ENCODE measurements around the gene SLCO2A1.

SLCO2A1 gene

DNA sequence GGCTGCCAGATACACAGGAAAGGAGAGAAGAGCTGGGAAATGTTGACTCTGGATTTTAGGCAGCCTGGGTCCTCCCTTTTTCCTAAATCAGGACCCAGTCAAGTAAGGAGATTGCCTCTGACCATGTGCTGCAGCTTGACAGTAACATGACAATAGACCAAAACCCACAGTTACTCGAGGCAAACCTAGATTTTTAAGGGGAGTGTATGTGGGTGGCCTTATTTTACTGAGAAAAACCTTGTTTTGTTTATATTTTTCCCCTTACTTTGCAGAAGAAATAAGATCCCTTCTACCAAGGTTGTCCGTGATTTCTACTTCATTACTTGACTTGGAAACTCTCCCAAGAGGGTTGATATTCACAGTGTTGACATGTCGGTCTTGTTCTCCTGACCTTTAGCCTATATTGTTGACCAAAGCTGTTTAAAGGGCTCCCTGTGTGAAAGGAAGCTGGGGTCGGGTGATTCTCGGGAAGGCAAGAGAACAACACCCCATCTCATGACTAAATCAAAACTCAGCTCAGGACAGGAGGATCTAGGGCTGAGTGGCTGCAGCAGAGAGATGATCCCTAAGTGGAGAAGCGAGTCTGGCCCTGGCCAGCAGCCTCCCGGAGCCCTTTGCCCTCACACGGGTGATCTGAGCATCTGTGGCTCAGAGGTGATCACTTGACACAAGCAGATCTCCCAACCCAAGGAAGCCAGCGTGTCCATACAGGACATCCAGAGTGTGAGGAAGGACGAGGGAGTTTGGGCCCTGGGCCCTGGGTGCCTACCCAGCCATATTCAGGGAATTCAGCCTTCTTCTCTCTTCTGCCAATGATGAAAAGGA is 31.0 kb upstream of the SLCO2A1 start:
- DNase-seq (ENCODE audit: low spot score) = no peak

DNA sequence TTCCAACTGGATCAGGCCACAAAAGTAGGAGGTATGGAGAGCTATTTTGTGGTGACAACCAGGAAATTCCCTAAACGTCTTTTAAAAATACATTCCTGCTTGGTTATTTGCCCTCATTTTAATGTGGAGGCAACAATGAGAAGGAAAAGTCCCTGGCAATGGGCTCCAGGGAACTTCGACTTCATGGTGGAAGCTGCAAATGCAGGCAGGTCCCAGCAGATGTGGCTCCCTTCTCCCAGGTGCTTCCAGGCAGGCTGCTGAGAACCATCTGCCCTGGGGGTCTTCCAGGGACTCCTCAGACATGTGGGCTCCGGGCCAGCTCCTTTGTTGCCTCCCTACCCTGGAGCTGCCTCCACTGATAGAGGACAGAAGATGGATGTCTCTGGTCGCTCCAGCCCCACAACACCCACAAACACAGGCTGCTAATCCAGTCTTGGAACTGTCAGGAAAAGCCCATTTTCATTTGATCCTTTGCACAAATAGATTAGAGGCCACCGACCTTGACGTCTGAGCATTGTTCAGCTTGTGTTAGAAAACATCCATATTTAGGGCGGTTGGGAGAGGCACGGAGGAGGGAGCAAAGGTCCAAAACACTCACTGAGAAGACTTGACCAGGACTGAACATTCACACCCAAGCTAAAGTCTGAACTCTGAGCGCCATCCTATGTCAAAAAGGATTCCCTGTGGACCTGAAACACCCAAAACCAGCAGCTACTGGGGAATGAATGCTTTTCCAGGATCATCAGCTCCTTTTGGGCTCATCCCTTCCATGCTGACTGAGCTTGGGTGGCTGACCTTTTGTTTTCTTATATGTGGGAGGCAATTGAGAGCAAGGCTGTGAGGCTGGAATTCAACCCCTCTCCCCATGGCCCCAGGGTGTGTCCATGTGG is 30.2 kb upstream of the SLCO2A1 start:
- DNase-seq (ENCODE audit: low spot score) = no peak

DNA sequence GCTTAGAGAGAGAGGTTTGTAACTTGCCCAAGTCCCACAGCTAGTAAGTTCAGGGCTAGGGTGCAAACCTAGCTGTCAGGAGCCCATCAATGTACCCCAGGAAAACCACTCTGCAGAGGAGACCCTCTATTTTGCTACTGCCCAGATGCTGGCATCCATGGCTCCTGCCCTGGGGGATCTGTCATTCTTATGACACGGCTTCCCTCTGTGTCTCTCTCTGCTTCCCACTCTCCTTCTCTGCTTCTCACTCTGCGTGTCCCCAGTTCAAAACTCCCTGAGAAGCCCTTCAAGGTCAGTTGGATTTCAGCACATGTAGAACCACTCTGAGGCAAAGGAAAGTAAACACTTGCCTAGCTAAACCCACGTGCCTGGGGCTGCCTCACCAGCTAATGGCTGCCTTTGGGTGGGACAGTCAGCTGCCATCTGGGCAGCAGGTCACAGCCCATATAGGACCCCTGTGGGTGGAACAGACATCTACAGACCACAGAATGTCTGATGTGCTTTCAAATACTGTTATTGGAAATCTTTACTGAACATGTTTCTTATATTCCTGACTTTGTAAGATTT is 29.4 kb upstream of the SLCO2A1 start:
- no peak for DNase-seq (ENCODE audit: low spot score)

DNA sequence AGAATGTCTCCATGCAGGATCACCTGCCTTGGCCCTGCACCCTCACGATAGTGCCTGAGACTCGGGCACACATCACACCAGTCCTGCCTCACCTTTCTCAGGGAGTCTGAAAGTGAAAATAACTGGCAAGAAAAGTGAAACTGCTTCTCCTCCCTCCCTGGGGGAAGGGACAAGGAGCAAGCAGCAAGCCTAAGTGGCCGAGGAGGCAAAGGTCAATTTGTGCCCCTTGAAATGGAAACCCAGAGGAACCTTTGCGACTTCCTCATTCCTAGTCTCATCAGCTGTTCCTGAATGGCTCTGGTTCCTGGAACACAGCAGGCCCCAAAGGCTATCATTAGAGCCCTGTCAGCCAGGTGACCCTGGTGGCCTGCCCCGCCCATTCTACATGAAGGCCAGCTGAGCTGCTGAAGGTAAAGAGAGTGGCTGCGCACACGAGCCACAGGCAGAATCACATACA is 28.0 kb upstream of the SLCO2A1 start:
- DNase-seq (ENCODE audit: low spot score) = no peak

DNA sequence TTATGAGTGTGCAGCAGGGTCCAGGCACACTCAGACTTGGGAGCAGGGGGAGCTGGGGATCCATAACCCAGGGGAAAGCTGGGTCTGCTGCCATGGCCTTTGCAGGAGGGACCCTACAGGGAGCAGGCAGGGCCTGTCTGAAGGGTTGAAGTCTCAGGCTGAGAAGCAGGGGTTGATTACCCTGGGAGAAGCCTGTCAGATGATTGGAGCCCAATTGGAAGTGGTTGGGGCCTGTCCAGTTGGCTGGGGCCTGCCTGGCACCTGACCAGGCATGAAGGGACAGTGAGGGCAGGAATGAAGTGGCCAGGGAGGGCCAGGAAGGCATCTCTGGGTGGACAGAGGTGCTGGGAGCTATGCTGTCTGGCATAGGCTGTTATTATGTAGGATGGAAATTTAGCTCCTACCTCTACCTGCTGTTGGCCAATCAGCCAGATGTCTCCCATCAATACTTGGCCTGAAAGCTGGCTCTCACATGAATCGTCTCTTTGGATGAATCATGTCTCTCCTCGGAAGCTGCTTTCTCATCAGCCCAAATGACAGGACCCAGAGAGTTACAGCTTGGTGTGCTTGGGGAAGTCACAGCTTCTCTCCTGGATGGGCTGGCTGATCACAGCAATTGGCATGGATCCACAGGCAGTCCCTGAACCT is 27.4 kb upstream of the SLCO2A1 start:
- DNase-seq (ENCODE audit: low spot score) = no peak

DNA sequence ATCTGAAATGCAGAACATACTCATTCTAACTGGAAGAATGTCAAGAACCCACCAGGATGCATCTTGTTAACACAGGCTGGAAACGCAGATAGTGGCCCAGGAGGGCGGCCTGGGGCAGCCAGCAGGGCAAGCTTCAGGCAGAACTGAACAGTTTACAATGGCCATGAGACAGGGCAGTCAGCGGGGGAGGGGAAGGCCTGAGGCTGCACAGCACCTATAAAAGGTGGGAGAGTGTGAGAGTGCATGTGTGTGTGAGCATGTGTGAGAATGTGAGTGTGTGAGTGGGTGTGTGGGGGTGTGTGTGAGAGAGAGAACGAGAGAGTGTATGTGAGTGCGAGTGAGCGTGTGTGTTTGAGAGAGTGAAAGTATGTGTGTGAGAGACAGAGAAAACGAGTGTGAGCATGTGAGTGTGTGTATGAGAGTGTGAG is 26.8 kb upstream of the SLCO2A1 start:
- no peak for DNase-seq (ENCODE audit: low spot score)

DNA sequence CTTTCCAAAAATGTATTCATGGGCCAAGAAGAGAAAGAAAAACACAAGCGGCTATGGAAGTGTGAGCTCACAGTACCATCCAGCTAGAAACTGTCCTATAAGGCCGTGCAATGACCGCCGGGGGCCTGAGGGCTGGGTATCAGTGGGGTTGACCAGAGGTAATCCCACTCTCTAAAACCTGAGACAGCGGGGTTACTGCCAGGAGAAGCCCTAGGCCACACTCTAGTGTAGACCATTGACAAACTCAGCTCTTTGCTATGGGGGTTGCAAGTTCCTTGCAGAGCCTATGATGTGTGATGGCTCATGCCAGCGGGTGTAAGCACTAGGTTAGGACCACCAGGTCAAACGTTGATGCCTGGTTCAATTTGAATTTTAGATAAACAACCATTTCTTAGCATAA is 25.9 kb upstream of the SLCO2A1 start:
- DNase-seq (ENCODE audit: low spot score) = no peak

DNA sequence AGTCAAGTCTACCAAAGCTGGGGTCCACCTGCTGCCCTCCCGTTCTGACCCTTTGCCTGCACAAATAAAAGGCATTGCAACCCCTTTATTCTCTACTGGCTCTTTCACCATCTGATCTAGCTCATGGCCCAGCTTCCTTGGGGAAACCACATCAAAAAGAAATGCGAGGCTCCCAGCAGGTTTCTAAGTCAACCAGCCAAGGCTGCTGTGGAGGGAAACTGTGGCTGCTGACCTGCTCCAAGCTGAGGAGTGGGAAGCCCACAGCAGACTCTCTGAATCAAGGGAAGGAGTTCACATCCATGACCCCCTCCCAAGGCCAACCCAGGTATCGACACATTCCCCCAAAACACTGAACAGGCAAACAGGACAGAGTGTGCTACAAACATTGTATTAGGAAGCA is 25.2 kb upstream of the SLCO2A1 start:
- DNase-seq (ENCODE audit: low spot score) = no peak

DNA sequence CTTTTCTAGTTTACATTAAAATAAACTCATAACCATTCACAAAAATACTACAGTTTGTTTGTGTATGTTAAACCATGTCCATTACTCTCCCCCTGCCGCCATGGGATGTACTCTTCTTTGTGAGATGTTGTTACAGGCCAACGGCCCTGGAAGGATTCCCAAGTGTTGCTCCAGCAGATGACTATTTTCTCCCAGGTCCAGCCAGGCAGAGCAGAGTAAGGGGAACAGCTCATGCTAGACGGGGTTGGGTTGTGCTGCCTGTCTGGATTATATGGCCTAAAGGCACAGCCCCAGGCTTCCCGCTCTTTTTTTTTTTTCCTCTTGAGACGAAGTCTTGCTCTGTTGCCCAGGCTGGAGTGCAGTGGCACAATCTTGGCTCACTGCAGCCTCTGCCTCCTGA is 24.5 kb upstream of the SLCO2A1 start:
- DNase-seq (ENCODE audit: low spot score) = no peak

DNA sequence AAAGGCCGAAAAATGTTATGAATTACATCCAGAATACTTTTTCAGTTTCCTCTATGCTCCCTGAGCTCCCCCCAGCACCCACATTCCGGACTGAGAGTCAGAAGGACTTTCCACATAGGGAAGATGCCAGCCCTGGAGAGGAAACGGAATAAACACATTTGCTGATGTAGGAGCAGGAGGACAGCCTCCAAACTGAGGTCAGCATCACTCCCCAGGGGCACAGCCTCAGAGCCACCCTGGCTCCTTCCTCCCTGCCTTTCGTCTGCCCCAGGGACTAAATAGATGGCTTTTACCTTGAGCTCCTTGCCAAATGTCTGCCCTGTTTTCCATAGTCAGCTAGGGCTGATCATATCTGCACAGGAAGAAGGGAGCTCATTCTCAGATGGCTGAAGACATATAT is 22.6 kb upstream of the SLCO2A1 start:
- no peak for DNase-seq (ENCODE audit: low spot score)

DNA sequence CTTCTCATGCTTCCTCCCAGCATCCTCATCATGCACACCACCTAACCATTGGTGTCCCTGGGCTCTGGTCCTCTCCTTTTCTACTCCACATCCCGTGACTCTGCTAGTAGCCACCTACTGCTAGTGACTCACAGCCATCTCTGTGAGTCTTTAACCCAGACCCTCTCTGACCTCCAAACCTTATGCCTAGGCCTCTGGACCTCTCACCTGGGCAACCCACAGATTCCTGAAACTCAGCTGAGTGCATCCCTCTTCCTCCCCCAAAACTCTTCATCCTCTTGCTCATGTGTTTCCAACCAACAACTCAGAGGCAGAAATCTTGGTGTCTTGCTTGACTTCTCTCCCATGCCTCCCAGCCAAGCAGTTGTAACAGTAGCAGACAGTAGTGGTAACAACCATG is 20.0 kb upstream of the SLCO2A1 start:
- DNase-seq (ENCODE audit: low spot score) = no peak

DNA sequence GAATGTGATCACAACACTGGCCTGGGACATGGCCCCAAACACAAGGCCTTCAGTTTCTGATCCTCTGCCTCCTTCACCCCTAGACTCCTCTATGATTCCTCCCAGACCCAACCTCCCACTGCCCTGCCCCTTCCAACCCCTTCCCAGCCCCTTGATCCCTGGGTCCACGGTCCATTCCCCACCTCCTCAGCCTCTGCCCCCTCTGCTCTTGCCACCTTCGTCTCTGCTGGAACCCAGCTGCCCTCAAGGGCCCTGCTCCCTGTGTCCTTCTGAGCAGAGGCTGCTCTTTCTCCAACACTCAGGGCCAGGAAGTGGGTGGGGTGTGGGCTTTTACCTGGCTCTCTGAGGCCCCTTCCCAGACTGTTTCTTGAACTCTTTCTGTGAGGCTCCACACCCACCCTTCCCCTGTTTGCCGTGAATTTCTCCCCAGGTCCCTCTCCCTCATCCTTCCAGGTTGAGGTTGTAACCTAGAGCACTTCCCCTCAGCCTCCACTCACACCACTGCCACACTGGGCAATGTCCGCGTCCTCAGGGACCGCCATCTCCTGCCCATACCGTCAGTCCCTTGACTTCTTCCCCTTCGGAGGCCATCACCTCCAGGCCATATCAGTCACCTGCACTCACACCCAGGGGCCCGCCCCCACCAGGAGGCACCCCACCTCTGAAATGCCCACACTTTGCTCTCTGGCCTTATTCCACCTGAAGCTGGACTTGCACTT is 18.7 kb upstream of the SLCO2A1 start:
- DNase-seq (ENCODE audit: low spot score) = no peak

DNA sequence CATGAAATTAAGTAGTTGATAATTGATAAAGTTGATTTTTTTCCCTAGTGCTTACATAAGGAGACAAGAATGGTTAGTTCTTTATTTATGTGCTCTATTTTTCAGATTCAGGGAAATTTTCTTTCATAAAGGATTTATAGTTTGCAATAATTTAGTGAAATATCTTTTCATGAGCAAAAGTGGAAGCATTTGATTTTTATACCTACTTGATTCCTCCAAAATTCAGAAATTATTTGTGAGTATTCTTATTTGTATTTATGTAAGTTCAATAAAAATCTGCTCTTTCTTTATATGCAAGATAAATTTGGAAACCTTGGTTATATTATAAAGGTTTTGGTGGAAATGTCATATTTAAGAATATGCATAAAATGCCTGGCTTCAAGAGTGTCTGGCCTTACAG is 14.7 kb upstream of the SLCO2A1 start:
- DNase-seq (ENCODE audit: low spot score) = no peak

DNA sequence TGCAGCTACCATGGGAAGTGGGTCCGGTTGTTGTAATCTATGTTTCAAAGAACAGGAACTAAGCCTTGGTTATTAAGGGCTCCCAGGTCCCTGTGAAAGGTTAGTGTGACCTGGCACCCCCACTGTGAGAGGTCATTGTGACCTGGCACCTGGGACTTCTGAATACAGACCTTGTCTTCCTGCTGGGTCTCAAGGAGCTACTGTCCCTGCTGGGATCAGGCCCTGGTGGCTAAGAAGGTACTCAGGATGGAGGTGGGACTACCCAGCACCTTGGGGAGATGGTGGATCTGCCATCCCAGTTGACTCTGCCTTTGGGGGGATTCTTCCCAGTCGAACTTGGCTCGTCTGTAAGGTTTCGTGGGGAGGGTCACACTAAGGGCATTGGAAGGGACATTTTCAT is 10.3 kb upstream of the SLCO2A1 start:
- DNase-seq (ENCODE audit: low spot score) = peak; percentile 6

DNA sequence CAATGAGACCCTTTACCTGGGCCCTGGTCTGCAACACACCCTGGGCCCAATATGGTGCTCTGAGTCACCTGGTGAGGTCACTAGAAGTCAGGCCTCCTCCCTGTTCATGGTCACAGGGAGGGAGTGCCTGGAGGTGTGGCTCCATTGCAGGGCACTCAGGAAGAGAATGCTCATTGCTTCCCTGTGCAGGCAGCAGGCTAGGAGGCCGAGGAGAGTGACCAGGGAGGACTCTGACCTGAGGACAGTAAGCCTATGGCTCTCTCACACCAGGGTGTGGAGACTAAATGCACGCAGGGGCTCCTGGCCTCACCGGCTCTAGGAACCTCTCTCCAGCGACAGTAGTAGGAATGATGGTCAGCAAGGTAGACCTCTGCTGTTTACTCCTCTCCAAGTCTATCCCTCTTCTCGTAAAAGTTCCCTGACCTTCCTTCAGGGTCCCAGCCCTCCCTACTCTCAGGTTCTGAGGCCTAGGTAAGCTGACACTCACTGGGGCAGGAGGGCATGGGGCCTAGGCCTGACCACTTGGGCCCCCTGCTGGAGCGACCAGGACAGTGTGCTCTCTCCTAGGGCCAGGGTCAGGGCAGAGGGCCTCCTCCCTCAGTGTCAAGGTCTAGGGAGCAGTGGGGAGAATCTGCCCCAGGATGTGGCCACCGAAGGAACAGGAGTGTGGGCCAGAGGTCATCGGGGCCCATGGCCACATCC is 9.6 kb upstream of the SLCO2A1 start:
- peak; percentile 38 for DNase-seq (ENCODE audit: low spot score)

DNA sequence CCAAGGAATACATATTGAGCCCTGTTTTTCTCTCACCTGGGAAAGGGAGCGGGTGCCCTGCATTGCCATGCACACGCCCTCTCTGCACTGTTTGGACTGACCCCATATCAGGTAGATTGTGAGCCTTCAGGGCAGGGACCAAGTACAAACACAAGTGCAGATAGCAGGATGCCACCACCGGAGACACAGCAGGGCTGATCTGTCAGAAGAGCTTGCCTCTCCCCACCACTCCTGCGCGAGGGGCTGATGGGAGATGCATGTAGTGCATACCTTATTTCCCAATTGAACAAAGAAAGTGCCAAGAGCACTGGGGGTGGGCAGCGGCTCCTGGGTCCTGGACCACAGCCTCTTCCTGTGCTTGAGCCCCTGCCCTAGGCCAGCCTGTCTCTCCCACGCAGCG is 9.0 kb upstream of the SLCO2A1 start:
- DNase-seq (ENCODE audit: low spot score) = peak; percentile 16

DNA sequence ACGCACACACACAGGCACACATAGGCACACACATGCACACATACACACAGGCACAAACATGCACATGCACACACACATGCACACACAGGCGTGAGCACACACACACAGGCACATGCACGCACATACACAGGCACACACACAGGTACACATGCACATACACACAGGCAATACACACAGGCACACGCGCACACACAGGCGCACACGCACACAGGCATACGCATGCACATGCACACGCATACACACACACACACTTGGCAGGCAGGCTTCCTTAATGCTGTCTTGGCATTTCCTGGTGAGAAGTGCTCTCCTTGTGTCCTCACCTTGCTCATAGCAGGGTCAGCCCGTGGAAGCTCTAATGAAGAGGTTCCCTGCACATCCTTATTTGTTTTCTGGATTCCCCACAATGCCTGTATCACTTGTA is 8.4 kb upstream of the SLCO2A1 start:
- DNase-seq (ENCODE audit: low spot score) = peak; percentile 8

DNA sequence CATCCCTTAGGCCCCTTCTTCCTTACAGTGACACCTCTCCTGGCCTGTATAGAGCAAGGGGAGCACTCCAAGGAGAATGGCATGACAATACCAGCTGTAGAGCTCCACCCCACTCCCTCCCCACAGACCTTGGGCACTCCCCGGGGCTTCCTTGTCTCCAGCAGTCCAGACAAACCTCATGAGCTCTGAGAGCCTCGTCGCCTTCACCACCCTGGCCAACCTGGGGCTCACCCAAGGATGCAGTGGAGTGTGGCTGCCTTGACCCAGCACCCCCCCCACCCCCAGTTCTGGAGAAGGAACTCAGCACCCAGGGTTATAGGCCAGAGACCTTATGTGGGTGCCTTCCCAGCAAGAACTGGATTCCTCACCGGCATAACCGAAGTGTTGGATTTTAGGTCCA is 7.4 kb upstream of the SLCO2A1 start:
- peak; percentile 8 for DNase-seq (ENCODE audit: low spot score)

DNA sequence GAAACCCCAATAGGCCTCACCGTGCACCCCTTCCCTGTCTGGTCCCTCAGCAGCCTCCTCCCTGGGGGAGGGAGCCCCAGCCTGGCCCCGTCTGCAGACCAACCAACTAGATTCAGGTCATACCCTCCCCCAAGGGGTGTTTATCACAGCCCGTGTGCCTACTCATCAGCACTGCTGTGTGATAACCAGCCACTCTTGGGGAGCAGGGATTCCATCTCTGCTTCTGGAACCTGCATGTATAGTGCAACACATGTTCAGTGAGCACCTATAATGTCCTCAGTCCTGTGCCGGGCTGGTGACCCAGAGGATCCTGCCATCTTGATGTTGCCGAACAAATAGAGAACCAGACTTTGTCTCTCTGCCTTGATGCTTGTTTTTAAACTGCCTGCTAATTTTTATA is 6.6 kb upstream of the SLCO2A1 start:
- no peak for DNase-seq (ENCODE audit: low spot score)

DNA sequence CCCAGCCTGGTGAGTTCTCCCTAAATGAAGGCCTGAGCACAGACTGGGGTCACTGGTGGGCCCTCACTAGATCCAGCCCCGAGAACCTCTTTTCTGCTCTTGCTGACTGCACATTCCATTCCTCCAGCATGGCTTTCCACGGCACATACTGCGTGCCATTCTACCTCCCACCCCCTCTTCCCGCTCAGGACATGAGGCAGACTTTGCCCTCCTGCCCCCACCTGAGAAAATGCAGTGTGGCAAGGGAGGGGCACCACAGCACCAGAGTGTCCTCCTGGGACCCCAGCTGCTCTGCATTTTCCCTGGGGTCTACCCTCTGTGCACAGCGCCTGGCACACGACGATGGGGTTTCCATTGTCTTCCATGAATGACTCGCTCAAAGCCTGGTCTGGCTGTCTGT is 6.1 kb upstream of the SLCO2A1 start:
- DNase-seq (ENCODE audit: low spot score) = peak; percentile 5
